ENCODE results near the gene PHF2.

PHF2 gene

GRCh38 chr9:93713716-93714115, 137.3 kb downstream of the PHF2 start:
- no peak for DNase-seq

DNA sequence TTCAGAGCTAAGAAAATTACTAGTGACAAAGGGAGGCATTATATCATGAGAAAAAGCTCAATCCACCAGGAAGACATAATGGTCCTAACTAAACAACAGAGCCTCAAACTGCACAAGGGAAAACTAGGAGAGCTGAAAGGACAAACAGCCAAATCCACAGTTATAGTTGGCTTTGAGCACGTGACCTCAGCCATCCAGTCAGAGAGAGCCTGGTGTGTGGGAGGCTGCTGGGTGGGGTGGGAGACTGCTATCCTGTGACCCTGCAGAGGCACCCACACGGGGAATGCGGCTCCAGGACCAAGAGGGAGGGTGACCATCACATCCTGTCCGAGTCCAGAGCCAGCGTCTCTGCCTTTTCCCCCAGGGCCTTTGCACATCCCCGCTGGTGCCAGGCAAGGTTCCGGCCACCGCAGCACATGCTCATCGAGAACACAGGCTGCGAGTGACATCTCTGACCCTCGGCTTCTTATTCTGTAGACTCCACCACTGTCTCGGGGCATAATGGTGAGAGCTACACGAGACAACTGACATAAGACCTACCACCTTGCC, 145.1 kb downstream of the PHF2 start:
- no peak for DNase-seq

DNA sequence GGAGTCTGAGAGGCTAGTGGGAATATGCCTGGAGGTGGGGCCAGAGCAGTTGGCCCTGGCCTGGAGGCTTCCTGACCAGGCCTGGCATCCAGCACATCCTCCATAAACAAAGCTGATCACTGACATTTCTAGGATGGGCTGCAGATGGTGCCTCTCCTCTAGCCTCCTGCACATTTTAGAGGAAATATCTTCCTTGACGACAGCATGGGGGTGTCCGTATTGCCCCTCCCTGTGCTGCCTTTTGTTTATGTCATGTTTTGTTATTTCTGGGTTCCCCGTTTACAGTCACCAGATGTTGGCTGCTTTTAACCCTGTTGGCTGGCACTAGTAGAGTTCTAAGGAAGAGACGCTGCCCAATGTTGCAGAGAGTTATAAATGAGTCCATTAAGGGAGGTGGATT, 148.5 kb downstream of the PHF2 start:
- no peak for DNase-seq

- no peak for DNase-seq
Measured at GRCh38 chr9:93725382-93725781, 149.0 kb downstream of the PHF2 start.

GRCh38 chr9:93726147-93726546, 149.8 kb downstream of the PHF2 start:
- DNase-seq: no peak
